AG20443 (cell line): Measurements from ENCODE around the gene FXYD6.

ENCODE experiments used
- DNase-seq: peaks from one replicate; pipeline ENCODE4 v3.0.0; 2012; ENCODE audit warnings: low spot score, mixed read lengths

Gene FXYD6

GRCh38 chr11:117792241-117792640, 84.2 kb downstream of the FXYD6 start:
- no peak for DNase-seq

- DNase-seq = no peak
Measured at GRCh38 chr11:117790279-117790678, 86.2 kb downstream of the FXYD6 start.

- DNase-seq = no peak
Measured at GRCh38 chr11:117789241-117789640, 87.2 kb downstream of the FXYD6 start.
